Umbilical cord (tissue), 2 donors: ENCODE data around the gene DNM2. TPM values are rescaled to one million over a fixed set of nuclear protein-coding genes. Genes with fewer than 3 reads are reported as not detected.
"Not testable (repeated sequence)": the region's sequence is repeated elsewhere in the genome, so short reads cannot be mapped to it uniquely, and the experiment has no call there.

Experiments
- DNase-seq: peaks from one replicate; pipeline ENCODE4 v3.0.0-alpha.2; 2015; ENCODE audit warnings: low spot score
- total RNA-seq: library from RNA; depleted of rRNA; stranded (reverse); fragments of >200 nt; gene quantifications from one replicate; pipeline ENCODE4 v1.2.3, GENCODE V29; 2014; ENCODE audit warnings: low replicate concordance; ENCODE audit not compliant: insufficient read depth

DNM2 gene
- 62.8 TPM for total RNA-seq

DNA sequence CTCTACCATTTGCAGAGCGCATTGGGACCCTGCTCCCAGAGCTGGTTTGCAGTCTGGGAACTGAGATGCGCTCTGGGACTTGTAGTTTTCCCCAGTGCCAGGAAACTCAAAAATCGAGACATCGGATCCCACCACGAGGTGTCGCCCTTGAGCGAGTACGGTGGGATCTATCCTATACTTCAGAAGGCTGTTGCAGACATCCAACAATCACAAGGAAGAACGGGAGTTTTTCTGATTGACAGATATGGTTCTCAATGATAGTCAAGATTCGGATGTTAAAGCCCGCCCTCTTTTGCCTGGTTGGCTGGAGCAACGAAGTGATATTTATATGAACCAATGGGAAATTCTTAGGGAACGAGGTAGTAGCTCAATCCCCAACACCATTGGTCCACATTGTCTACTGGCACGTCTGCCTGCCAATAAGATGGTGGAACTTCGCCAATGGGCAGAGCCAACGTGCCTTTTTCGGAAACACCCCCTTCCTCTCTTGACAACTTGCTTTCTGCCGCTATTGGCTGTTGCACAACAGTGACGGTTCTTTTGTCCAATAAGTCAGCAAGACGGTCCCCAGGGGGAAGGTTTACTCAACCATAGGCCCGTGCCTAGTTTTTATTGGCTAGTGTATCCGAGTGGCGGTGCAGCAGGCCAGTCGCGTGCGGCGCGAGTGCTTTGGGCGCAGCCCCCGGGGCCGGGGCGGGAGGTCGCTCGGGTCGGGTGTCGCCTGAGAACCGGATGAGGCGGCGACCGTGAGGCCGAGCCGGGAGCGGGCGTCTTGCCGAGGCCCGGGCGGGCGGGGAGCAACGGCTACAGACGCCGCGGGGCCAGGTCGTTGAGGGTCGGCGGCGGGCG, at the start of gene DNM2:
DNM2 (plus strand) TSS at position 724 of the 849 bp plus-strand sequence. CDS start 164 bp downstream, outside the sequence.
- DNase-seq: peak; percentile 100

DNA sequence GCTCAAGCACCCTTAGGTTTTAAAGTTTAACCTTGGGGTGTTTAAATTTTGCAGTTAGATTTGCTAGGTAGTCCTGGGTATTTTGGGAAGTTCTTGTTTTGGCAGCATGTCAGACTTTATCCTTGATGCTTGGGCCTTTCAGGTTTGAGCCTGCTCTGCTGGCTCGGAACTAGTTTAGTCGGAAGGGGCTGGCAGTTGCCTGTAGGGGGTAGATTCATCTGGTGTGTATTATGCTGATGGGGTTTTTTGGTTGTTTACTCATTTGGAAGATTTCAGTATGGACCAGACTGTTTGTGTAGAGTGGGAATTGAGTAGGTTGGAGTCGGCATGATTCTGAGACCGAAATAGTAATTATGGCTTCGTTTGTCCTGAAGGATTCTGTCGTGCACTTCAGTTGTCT, 48.6 kb upstream of the DNM2 start:
- no peak for DNase-seq

DNA sequence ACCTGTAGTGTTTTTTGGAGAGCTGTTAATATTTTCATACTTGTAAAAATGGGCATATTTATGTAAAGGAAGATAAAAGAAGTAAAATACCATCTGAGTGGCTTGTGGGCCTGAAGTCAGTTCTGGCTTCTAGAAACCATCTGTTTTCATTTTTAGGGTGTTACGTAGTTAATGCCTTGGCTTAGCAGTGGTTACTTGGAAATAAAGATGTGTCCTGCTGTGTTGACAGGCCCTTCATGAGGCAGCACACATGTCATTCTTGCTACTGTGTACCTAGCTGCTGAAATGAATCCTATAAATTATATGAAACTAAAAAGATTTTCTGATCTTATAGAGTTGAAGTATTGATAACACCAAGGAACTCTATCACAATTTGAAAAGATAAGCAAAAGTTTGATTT, 47.7 kb upstream of the DNM2 start:
- DNase-seq: no peak

DNA sequence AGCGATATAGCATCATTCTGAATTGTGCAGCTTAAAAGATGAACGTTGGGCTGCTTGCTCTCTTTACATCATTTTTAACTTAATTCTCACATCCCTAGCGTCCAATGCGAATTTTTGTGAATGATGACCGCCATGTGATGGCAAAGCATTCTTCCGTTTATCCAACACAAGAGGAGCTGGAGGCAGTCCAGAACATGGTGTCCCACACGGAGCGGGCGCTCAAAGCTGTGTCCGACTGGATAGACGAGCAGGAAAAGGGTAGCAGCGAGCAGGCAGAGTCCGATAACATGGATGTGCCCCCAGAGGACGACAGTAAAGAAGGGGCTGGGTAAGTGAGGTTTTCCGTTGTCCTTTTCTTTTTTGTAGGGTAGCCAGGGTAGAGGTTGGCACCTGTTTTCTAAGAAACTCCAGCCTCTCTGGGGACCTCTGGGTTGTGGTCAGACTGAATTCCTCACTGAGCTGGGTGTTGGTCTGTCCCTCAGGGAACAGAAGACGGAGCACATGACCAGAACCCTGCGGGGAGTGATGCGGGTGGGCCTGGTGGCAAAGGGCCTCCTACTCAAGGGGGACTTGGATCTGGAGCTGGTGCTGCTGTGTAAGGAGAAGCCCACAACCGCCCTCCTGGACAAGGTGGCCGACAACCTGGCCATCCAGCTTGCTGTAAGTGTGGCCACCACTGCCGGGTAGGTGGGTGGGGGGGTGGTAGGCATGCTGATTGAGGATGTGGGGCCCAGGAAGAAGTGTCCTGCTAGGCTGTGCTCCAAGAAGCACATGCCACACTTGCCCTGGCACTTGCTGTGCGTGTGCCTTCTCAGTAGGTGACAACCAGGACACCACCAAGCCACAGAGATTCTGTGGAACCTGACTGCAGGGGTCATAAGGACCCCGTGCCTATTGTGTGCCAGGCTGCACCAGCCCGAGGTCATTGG, 46.7 kb upstream of the DNM2 start:
- DNase-seq: no peak

DNA sequence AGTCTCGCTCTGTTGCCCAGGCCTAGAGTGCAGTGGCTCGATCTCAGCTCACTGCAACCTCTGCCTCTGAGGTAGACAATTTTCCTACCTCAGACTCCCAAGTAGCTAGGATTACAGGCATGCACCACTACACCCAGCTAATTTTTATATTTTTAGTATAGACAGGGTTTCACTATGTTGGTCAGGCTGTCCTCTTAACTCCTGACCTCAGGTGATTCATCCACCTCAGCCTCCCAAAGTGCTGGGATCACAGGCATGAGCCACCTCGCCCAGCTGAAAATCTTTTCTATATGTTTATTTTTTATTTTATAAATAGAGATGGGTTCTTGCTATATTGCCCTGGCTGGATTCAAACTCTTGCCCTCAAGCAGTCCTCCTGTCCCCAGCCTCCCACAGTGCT, 46.0 kb upstream of the DNM2 start:
- DNase-seq: not testable (repeated sequence)

DNA sequence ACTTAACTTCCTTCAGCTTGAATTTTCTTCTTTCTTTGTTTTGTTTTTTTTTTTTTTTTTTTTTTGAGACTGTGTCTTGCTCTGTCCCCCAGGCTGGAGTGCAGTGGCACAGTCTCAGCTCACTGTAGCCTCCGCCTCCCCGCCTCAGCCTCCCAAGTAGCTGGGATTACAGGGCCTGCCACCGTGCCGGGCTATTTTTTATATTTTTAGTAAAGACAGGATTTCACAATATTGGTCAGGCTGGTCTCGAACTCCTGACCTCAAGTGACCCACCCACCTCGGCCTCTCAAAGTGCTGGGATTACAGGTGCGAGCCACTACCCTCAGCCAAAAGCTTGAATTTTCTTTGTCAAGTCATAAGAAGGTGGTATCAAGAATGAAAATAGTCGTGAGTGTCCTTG, 42.7 kb upstream of the DNM2 start:
- not testable (repeated sequence) for DNase-seq

DNA sequence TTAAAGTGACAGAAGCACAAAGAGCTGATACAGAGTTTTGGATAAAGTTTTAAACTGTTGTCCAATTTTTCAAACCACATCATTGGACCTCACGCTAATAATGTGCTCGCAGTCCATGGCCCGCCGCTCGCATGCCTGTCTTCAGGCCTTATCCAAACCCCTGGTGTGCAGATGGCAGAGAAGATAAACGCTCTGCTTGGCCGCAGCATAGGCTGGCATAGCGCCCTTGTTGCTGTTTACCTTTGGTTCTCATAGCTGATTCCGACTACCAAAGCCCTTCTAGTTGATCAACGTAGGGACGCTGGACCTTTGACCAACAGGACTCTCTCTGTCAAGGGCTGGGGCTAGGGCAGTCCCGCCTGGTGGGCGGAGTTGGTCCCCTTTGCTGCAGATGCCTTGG, 40.1 kb upstream of the DNM2 start:
- DNase-seq: no peak

DNA sequence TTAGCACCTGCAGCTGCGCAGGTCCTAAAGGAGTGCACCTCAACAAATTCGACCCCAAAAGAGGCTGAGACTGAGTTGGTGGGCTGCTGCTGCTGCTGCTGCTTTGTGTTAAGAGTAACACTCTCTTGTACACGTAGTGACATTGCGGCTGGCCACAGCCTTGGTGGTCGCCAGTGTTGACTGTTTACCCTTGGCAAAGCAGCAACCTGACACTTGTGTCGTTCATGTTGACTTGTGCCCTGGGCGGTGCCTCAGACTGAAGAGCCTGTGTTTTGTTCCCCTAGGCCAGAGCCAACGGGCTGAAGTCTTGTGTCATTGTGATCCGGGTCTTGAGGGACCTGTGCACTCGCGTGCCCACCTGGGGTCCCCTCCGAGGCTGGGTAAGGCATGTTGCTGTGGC, 39.1 kb upstream of the DNM2 start:
- DNase-seq: no peak

DNA sequence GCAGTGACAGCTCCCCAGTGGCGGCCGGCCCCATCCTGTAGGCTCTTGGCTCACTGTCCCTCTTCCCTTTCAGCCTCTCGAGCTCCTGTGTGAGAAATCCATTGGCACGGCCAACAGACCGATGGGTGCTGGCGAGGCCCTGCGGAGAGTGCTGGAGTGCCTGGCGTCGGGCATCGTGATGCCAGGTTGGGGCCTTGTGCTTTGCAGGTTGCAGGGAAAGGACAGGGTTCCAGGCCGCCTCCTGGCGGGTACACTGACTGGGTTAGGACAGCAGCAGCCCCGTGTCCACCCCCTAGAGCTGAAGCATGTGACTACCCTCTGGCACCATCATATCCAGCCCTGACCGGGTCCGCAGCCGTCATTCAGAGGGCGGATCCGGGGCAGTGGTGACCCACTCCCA, 38.1 kb upstream of the DNM2 start:
- DNase-seq: no peak

DNA sequence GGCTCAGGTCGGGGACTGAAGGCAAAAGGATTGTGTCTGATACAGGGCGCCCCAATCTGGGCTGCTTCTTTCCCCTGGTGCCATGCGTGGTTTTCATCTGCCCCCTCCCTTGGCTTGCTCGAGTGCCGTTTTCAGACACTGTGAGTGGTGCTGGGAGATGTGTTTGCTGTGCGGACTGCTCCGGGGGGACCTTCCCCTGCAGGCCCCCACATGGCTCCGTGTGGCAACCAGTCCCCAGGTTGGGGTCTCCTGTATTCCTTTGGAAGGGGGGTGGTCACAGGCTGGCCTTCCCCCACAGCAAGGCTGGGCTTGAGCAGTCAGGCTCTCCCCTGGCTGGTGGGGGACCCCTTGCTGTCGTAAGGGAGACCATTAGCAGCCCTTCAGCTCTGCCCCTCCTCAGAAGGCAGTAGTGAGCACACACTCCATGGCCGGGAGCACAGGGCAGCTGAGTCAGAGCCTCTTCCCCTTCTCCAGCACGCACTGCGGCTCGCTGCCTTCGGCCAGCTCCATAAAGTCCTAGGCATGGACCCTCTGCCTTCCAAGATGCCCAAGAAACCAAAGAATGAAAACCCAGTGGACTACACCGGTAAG, 37.2 kb upstream of the DNM2 start:
- no peak for DNase-seq

DNA sequence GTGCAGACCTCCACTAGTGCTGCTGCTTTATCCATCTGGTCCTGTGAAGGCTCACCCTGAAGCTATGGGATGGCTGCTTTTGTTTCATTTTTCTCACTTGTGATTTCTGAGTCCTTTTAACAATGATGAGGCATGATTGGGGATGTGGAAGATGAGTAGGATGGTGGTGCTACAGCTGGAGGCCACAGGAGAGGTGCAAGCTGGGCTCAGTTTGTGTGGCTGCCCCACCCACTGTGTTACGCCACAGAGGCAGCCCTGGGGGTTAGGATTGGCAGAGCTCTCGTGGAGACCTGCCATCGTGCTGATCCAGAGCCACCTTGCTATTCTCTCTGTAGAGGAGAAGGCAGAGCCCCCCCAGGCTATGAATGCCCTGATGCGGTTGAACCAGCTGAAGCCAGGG, 36.2 kb upstream of the DNM2 start:
- DNase-seq: no peak

DNA sequence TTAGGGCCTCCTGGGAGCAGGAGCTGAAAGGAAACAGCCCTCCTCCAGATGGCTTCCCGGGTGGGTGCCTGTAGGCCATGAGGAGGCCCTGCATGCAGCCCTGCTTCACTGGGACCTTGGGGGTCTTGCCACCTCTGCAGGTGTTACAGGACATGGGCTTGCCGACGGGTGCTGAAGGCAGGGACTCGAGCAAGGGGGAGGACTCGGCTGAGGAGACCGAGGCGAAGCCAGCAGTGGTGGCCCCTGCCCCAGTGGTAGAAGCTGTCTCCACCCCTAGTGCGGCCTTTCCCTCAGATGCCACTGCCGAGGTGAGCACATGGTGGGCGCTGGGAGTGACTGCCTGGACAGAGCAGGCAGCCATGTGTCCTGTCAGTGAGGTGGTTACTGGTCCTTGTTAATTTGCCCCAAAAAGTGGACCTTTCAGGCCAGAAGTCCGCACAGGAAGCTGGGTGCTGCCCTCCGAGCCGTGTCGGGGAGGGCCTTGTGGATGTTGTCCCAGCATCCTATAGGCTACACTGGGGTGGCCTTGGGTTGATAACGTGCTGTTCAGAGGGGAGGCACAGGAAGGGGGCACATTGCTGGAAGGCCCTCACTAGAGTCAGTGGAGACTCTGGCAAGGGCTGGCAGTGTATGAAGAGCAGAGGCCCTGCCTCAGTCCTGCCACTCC, 35.3 kb upstream of the DNM2 start:
- DNase-seq: no peak

DNA sequence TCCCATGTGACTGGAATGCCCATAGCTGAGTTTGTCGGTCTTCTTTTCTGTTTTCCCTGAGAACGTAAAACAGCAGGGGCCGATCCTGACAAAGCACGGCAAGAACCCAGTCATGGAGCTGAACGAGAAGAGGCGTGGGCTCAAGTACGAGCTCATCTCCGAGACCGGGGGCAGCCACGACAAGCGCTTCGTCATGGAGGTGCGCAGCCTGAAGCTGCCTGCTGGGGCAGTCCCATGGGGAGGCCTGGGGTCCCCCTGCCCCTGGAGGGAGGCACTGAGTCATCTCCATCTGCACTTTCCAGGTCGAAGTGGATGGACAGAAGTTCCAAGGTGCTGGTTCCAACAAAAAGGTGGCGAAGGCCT, 34.8 kb upstream of the DNM2 start:
- DNase-seq: no peak

DNA sequence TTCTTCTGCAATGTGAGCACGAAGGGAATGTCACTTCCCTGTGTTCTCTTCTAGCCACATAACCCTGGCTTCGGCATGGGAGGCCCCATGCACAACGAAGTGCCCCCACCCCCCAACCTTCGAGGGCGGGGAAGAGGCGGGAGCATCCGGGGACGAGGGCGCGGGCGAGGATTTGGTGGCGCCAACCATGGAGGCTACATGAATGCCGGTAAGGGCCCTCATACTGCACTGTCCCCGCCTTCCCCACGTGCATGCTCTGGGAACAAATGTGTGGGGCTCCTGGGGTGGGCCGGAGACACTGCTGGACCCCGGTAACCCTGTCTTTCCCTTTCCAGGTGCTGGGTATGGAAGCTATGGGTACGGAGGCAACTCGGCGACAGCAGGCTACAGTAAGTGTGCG, 34.3 kb upstream of the DNM2 start:
- DNase-seq: no peak

DNA sequence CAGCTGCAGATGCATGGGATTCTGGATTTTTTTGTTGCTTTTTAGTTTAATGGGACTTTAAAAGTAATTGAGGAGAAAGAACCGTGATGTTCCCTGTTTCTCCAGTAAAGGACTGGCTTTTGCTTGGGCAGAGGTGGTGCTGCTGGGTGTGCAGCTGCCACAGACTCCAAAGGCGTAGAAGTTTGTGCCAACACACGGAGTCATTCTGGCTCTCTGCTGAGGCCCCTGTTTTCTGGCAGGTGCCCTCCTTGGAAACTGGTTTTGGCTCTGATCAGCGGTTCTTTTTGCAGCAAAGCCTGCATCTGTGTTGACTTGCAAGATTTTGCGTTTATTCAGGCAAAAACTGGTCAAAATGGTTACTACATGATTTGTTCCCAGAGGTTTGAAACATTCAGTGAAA, 32.7 kb upstream of the DNM2 start:
- no peak for DNase-seq

DNA sequence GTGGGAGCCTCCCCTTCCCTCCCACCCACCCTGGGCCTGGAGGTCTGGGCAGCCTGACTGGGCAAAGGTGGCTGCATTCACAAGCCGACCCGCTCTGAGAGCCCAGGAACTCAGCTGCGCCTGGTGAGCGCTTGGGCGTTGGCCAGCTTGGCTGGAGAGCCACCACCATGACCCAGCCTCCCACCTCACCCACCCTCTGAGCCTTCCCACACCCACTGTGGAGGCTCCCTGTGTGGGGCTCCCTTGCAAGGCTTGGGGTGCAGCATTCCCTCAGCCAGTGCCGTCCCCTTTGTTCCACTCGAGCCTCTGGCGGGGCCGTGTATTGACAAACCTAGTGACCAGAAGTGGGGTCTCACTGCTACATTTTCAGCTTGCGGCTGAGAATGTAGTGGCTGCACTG, 31.7 kb upstream of the DNM2 start:
- no peak for DNase-seq

DNA sequence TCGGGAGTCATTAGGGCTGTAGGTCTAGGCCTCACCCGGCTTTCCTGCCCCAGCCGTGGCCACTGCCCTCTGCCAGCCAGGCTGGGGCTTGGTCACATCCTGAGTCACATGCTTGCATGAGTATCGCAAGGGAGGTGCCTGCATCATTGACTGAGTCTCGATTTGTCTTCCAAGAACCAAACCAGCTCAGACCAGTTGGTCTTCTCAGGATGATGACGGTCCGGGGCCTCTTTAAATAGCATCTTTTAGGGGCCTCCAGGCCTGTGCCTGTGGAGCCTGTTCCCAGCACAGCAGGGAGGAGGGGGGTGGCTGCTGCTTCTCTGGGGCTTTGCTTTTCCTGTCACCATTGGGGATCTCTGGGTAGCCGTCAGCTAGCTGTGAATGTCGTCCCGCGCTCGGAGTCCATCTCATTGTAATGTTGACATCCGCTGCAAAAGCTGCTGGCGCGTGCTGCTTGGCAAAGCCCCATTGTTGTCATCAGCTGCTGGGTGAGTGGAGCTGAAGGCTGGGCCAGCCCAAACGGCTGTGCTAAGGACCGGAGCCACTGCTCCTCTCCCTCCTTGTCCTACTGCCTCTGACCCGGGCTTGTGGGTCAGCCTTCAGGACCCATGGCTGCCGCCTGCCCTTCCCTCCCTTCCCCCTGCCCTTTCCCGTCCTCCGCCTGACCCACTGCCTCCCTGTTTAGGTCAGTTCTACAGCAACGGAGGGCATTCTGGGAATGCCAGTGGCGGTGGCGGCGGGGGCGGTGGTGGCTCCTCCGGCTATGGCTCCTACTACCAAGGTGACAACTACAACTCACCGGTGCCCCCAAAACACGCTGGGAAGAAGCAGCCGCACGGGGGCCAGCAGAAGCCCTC, 31.0 kb upstream of the DNM2 start:
- no peak for DNase-seq

DNA sequence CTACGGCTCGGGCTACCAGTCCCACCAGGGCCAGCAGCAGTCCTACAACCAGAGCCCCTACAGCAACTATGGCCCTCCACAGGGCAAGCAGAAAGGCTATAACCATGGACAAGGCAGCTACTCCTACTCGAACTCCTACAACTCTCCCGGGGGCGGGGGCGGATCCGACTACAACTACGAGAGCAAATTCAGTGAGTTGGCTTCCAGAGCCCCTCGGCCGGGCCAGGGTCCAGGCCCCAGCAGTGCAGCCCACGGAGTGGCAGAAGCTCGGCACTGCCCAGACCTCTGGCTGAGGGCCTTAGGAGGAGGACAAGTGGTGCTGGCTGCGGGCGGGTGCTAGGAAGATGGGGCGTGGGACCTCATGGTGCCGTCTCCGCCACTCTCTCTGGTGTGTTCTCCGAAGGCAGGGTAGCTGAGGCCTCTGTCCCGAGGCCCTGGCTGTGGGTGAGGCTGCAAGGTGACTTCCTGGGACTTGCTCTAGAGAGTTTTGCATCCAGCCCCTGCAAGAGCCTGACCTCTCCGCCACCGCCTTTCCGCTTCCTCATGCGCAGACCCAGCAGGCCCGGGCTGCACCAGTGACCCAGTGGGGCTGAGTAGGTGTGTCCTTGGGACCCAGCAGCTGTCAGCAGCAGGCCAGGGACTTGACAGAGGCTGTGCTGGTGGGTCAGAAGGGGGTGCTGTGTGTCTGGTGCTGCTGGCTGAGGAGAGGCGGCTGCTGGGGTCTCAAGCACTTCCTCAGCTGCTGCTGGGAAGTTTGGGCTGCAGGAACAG, 30.2 kb upstream of the DNM2 start:
- DNase-seq: no peak

DNA sequence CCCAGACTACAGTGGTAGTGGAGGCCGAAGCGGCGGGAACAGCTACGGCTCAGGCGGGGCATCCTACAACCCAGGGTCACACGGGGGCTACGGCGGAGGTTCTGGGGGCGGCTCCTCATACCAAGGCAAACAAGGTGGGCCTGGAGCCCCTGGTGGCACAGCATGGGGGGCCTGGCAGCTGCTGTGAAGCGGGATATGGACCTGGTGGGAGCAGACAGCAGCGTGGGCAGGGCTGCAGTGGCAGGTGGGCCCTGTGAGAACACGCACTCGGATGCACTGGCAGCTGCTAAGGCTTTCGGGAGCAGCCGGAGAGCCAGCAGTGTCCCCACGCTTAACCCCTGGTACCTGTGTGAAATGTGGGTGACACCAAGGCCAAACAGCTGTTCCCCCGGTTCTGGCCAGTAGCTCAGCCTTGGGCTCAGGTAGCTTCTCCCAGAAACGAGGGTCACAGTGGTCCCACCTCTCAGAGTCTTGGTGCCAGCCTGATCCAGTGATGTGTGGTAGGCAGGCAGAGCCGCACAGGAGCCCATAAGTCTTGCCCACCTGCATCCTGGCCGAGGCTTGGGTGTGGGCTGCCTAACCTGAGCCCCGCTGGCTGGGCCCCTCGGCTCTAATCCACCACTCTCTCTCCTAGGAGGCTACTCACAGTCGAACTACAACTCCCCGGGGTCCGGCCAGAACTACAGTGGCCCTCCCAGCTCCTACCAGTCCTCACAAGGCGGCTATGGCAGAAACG, 29.2 kb upstream of the DNM2 start:
- no peak for DNase-seq
